SU-DHL-6 (cell line): Measurements from ENCODE around the gene TMEM161A.
A peak's percentile ranks its signal among the peaks of the same experiment; 100 is the strongest.
"Not testable (repeated sequence)": the region's sequence is repeated elsewhere in the genome, so short reads cannot be mapped to it uniquely, and the experiment has no call there.

ENCODE experiments used
- H2AFZ ChIP-seq: fragments of 200-600 bp; sonication (generic); 2 replicates; pipeline ENCODE4 v1.6.1; 2014; ENCODE audit warnings: low read depth, mild to moderate bottlenecking, moderate library complexity, mixed read lengths, antibody characterized with exemption, low read length; ENCODE audit not compliant: severe bottlenecking
- H3F3A ChIP-seq: fragments of 200-600 bp; shearing (Covaris generic); 2 replicates; pipeline ENCODE4 v1.6.0; 2016; ENCODE audit warnings: antibody characterized with exemption, mild to moderate bottlenecking; ENCODE audit not compliant: insufficient read depth
- H3K27ac ChIP-seq: fragments of 200-600 bp; sonication (generic); 2 replicates; pipeline ENCODE4 v1.5.1; 2016; ENCODE audit warnings: low read depth, mild to moderate bottlenecking, low read length, moderate library complexity, mixed read lengths
- H3K27me3 ChIP-seq: fragments of 200-600 bp; sonication (generic), shearing (Covaris generic); 2 replicates; pipeline ENCODE4 v1.6.0; 2014; ENCODE audit warnings: mild to moderate bottlenecking, low read length
- H3K36me3 ChIP-seq: fragments of 200-600 bp; sonication (generic); 2 replicates; pipeline ENCODE4 v1.6.1; 2014; ENCODE audit warnings: mild to moderate bottlenecking, low read length, mixed read lengths
- H3K4me2 ChIP-seq: fragments of 300-600, 200-600 bp; shearing (Covaris generic), sonication (generic); 2 replicates; pipeline ENCODE4 v1.6.0; 2014; ENCODE audit warnings: low read length, low read depth, mild to moderate bottlenecking; ENCODE audit not compliant: poor library complexity, severe bottlenecking
- H3K4me3 ChIP-seq: fragments of 200-600 bp; sonication (generic); 2 replicates; pipeline ENCODE4 v1.5.1; 2014; ENCODE audit warnings: antibody characterized with exemption, low read length, mild to moderate bottlenecking, mixed read lengths; ENCODE audit not compliant: insufficient read depth, poor library complexity, severe bottlenecking
- H3K79me2 ChIP-seq: fragments of 200-600 bp; sonication (generic); 2 replicates; pipeline ENCODE4 v1.6.1; 2014; ENCODE audit warnings: mild to moderate bottlenecking, low read length, moderate library complexity; ENCODE audit not compliant: insufficient read depth
- H3K9ac ChIP-seq: fragments of 200-600 bp; sonication (generic); 2 replicates; pipeline ENCODE4 v1.7.0; 2014; ENCODE audit warnings: mild to moderate bottlenecking, low read length
- H3K9me2 ChIP-seq: fragments of 200-600 bp; sonication (generic); replicated peaks from 2 replicates; pipeline ENCODE4 v1.6.1; 2014; ENCODE audit warnings: low read length; ENCODE audit not compliant: insufficient read depth
- H3K9me3 ChIP-seq: fragments of 200-600 bp; sonication (generic); 2 replicates; pipeline ENCODE4 v1.6.1; 2014; ENCODE audit warnings: low read length, mixed read lengths; ENCODE audit not compliant: insufficient read depth
- H4K20me1 ChIP-seq: fragments of 200-600 bp; sonication (generic); 2 replicates; pipeline ENCODE4 v1.6.1; 2014; ENCODE audit warnings: low read depth, mild to moderate bottlenecking, antibody characterized with exemption, low read length, moderate library complexity, mixed read lengths
- CTCF ChIP-seq: fragments of 200-600 bp; sonication (generic); IDR thresholded peaks from one replicate; pipeline ENCODE4 v1.5.1; 2017; ENCODE audit warnings: antibody characterized with exemption, mild to moderate bottlenecking, low read length, moderate library complexity; ENCODE audit not compliant: insufficient read depth, poor library complexity, severe bottlenecking
- EZH2phosphoT487 ChIP-seq: fragments of 200-600 bp; sonication (generic), shearing (Covaris generic); conservative IDR thresholded peaks from 2 replicates; pipeline ENCODE4 v1.6.1; 2018; ENCODE audit warnings: mild to moderate bottlenecking, antibody characterized with exemption, low read length, moderate library complexity, mixed read lengths

The TMEM161A gene

GRCh38 chr19:19105365-19106055 is 32.8 kb downstream of the TMEM161A start:
- Histone ChIP-seq H3K36me3 (no peaks in the 10 kb centered on the region), H3F3A (no peaks in the 10 kb centered on the region), H3K9ac (peak overlapping the region; percentile 19; the same call in 1 of the 2 replicates), H3K27me3 (no peaks in the 10 kb centered on the region), H3K4me3 (peak overlapping the region; percentile 20), H2AFZ (peak overlapping the region; percentile 36), H3K9me3 (no peaks in the 10 kb centered on the region), H4K20me1 (no peaks in the 10 kb centered on the region), H3K9me2 (no peaks in the 10 kb centered on the region), H3K4me2 (peak overlapping the region; percentile 42), H3K79me2 (no peaks in the 10 kb centered on the region), H3K27ac (no peak overlapping the region)
- TF ChIP-seq CTCF (no peak), EZH2phosphoT487 (no peak)

GRCh38 chr19:19103167-19103566 is 35.1 kb downstream of the TMEM161A start:
- no peaks in the 10 kb centered on the region for H3K9me3 ChIP-seq
- H3F3A ChIP-seq: no peaks in the 10 kb centered on the region
- H3K4me2 ChIP-seq: no peak overlapping the region
- H3K27me3 ChIP-seq: no peaks in the 10 kb centered on the region
- H4K20me1 ChIP-seq: no peaks in the 10 kb centered on the region
- H3K9ac ChIP-seq: no peak overlapping the region
- no peak overlapping the region for H3K4me3 ChIP-seq
- no peaks in the 10 kb centered on the region for H3K36me3 ChIP-seq
- no peaks in the 10 kb centered on the region for H3K9me2 ChIP-seq
- no peak overlapping the region for H2AFZ ChIP-seq
- TF ChIP-seq EZH2phosphoT487 (no peak), CTCF (no peak)
- H3K27ac ChIP-seq: no peak overlapping the region
- no peaks in the 10 kb centered on the region for H3K79me2 ChIP-seq

- H3K4me2 ChIP-seq, H2AFZ ChIP-seq, H3K27me3 ChIP-seq, H3K9me2 ChIP-seq, H3K79me2 ChIP-seq, H3K9ac ChIP-seq, H3K4me3 ChIP-seq, H4K20me1 ChIP-seq, H3K27ac ChIP-seq, H3F3A ChIP-seq, H3K9me3 ChIP-seq, H3K36me3 ChIP-seq: not testable (repeated sequence)
Measured at GRCh38 chr19:19102566-19102965, 35.7 kb downstream of the TMEM161A start.

GRCh38 chr19:19101540-19101939 is 36.7 kb downstream of the TMEM161A start:
- Histone ChIP-seq H3K27ac (no peak overlapping the region), H4K20me1 (no peaks in the 10 kb centered on the region), H3K9me2 (no peaks in the 10 kb centered on the region), H2AFZ (no peak overlapping the region), H3K9me3 (no peaks in the 10 kb centered on the region), H3K9ac (no peak overlapping the region), H3F3A (no peaks in the 10 kb centered on the region), H3K4me3 (no peak overlapping the region), H3K36me3 (no peaks in the 10 kb centered on the region), H3K79me2 (no peaks in the 10 kb centered on the region), H3K4me2 (no peak overlapping the region), H3K27me3 (no peaks in the 10 kb centered on the region)
- no peak for TF ChIP-seq EZH2phosphoT487
- no peak for TF ChIP-seq CTCF
